Fibroblast of lung (primary cell): ENCODE data around the gene MTAP. TPM values are rescaled to one million over a fixed set of nuclear protein-coding genes. Genes with fewer than 3 reads are reported as not detected.
A peak's percentile ranks its signal among the peaks of the same experiment; 100 is the strongest.

Experiments used
- DNase-seq, 2 donors: peaks; one replicate each; pipeline versions ENCODE4 v3.0.0 to v3.0.0-alpha.2; 2010; ENCODE audit warnings: low read depth in 2 of 2
- H2AFZ ChIP-seq: 2 replicates; pipeline ENCODE4 v1.5.1; 2012; ENCODE audit warnings: low read length, control low read depth, inconsistent platforms
- H3K27ac ChIP-seq: 2 replicates; pipeline ENCODE4 v1.5.1; 2011; ENCODE audit warnings: low read length, control low read depth; ENCODE audit not compliant: insufficient read depth
- H3K27me3 ChIP-seq: 2 replicates; pipeline ENCODE4 v1.5.1; 2011; ENCODE audit warnings: mild to moderate bottlenecking, low read length; ENCODE audit not compliant: control insufficient read depth, insufficient read depth
- H3K36me3 ChIP-seq: 2 replicates; pipeline ENCODE4 v1.5.1; 2011; ENCODE audit warnings: low read length; ENCODE audit not compliant: control insufficient read depth, insufficient read depth
- H3K4me1 ChIP-seq: 2 replicates; pipeline ENCODE4 v1.5.1; 2011; ENCODE audit warnings: low read length; ENCODE audit not compliant: control insufficient read depth, insufficient read depth; ENCODE audit errors: extremely low read depth
- H3K4me2 ChIP-seq: 2 replicates; pipeline ENCODE4 v1.5.1; 2011; ENCODE audit warnings: low read length, control low read depth; ENCODE audit not compliant: insufficient read depth; ENCODE audit errors: extremely low read depth
- H3K4me3 ChIP-seq, 4 experiments: fragments of 200-600 bp in 1 of 4; sonication (generic) in 1 of 4; replicated peaks in 1 of 4; 2 replicates each; pipeline ENCODE4 v1.5.1; 2011 to 2016; ENCODE audit warnings: low read length in 4 of 4, low read depth in 3 of 4, mild to moderate bottlenecking in 3 of 4, control low read depth in 2 of 4, inconsistent platforms in 1 of 4, mixed read lengths in 1 of 4; ENCODE audit not compliant: insufficient read depth in 1 of 4; ENCODE audit errors: control extremely low read depth in 1 of 4
- H3K79me2 ChIP-seq: 2 replicates; pipeline ENCODE4 v1.5.1; 2012; ENCODE audit warnings: mild to moderate bottlenecking, low read length, inconsistent platforms; ENCODE audit not compliant: control insufficient read depth, insufficient read depth
- H3K9ac ChIP-seq: 2 replicates; pipeline ENCODE4 v1.5.1; 2011; ENCODE audit warnings: mild to moderate bottlenecking, low read length, control low read depth; ENCODE audit not compliant: insufficient read depth
- H3K9me3 ChIP-seq: 2 replicates; pipeline ENCODE4 v1.5.1; 2012; ENCODE audit warnings: low read depth, low read length; ENCODE audit not compliant: control insufficient read depth, insufficient read depth
- H4K20me1 ChIP-seq: 2 replicates; pipeline ENCODE4 v1.5.1; 2011; ENCODE audit warnings: low read length; ENCODE audit not compliant: control insufficient read depth, insufficient read depth; ENCODE audit errors: extremely low read depth
- EZH2 ChIP-seq: IDR thresholded peaks from 2 replicates; pipeline ENCODE4 v1.5.1; 2012; ENCODE audit warnings: low read length, control low read depth, mild to moderate bottlenecking; ENCODE audit errors: missing control alignments
- polyA plus RNA-seq, 2 donors: library from polyadenylated mRNA; depleted of rRNA in 1 of 2; stranded (reverse) in 1 of 2; unstranded in 1 of 2; fragments of >200 nt; gene quantifications; 2 replicates each; pipeline ENCODE4 v1.2.1, GENCODE V29; 2011 to 2012; ENCODE audit warnings: missing spikeins in 1 of 2
- total RNA-seq: library from RNA; depleted of rRNA; stranded (reverse); fragments of >200 nt; gene quantifications from 2 replicates; pipeline ENCODE4 v1.2.1, GENCODE V29; 2014
- TF ChIP-seq, protein P1 (sequence below), 2 donors: IDR thresholded peaks in 1 of 2; conservative IDR thresholded peaks in 1 of 2; 1 replicate in 1 of 2; 2 replicates in 1 of 2; pipeline ENCODE4 v1.5.1; 2011 to 2012; ENCODE audit warnings: low read length in 2 of 2, control low read depth in 1 of 2, inconsistent platforms in 1 of 2, low read depth in 1 of 2, mild to moderate bottlenecking in 1 of 2

MTAP gene
- total and polyA plus RNA-seq, 2 donors (not counting 1 experiment from before 2014, with no cell fraction given): 20.0 to 27.6 TPM

DNA sequence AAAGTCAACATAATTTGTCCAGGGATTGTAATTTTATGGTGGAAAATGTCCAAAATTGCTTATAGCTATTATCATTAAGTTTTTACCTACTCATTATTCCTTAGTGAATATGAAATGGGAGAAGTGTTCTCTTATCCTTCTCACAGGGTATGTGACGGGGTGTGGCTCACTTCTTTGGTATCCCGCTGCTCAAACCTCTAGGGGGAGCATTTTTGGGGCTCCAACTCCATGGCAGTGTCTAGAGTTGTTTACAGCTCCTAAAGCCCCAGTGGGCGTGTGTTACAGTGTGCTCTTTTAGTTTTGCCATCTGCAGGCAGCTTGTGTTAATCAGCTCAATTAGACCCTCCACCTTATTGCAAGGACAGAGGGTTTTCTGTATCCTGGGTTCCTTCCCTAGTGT lies 102.3 kb downstream of the MTAP start:
- H3K4me2 ChIP-seq: no peak overlapping the region

DNA sequence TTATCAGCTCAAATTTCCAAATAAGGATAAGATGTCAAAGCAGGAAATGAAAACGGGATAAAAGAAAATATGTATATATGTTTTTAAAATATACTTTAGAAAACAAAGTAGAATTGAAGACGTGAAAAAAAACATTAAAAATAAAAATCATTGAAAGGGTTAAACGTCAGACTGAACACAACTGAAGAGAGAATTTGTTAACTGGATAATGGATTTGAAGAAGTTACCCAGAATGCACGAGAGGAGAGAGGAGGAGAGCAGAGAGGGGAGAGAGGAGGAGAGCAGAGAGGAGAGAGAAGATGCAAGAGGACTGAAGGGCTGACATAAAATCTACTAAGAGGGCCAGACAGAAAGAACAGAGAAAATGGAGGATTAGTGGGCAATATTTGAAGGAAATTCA lies 103.8 kb downstream of the MTAP start:
- Histone ChIP-seq H3K27ac (no peak overlapping the region), H2AFZ (no peak overlapping the region), H4K20me1 (no peaks in the 10 kb centered on the region), H3K9ac (no peak overlapping the region), H3K79me2 (no peaks in the 10 kb centered on the region), H3K4me3 (no peak overlapping the region), H3K4me1 (peaks cover 3% of the 10 kb centered on the region), H3K27me3 (no peaks in the 10 kb centered on the region), H3K4me2 (no peak overlapping the region), H3K9me3 (no peaks in the 10 kb centered on the region), H3K36me3 (no peaks in the 10 kb centered on the region)
- TF ChIP-seq, protein P1, sequence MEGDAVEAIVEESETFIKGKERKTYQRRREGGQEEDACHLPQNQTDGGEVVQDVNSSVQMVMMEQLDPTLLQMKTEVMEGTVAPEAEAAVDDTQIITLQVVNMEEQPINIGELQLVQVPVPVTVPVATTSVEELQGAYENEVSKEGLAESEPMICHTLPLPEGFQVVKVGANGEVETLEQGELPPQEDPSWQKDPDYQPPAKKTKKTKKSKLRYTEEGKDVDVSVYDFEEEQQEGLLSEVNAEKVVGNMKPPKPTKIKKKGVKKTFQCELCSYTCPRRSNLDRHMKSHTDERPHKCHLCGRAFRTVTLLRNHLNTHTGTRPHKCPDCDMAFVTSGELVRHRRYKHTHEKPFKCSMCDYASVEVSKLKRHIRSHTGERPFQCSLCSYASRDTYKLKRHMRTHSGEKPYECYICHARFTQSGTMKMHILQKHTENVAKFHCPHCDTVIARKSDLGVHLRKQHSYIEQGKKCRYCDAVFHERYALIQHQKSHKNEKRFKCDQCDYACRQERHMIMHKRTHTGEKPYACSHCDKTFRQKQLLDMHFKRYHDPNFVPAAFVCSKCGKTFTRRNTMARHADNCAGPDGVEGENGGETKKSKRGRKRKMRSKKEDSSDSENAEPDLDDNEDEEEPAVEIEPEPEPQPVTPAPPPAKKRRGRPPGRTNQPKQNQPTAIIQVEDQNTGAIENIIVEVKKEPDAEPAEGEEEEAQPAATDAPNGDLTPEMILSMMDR (conservative IDR thresholded peaks at IDR 0.05 in 1 of 2, IDR thresholded peaks at IDR 0.05 in 1 of 2; ENCODE audit: low read depth in 1 of 2, low read length in 2 of 2): no peak
- TF ChIP-seq EZH2: no peak
- no peak for DNase-seq

More for the DNA sequence above, 102.3 kb downstream of the MTAP start:
- DNase-seq: peak in 1 of 2 donors; percentile 8
- Histone ChIP-seq H3K4me1 (peaks cover 3% of the 10 kb centered on the region), H2AFZ (no peak overlapping the region), H3K9me3 (no peaks in the 10 kb centered on the region), H3K9ac (no peak overlapping the region), H3K27me3 (no peaks in the 10 kb centered on the region), H3K27ac (no peak overlapping the region), H3K4me3 (no peak overlapping the region), H4K20me1 (no peaks in the 10 kb centered on the region), H3K79me2 (no peaks in the 10 kb centered on the region), H3K36me3 (no peaks in the 10 kb centered on the region)
- TF ChIP-seq EZH2: no peak
- TF ChIP-seq, protein P1 (conservative IDR thresholded peaks at IDR 0.05 in 1 of 2, IDR thresholded peaks at IDR 0.05 in 1 of 2; ENCODE audit: low read depth in 1 of 2, low read length in 2 of 2): no peak

DNA sequence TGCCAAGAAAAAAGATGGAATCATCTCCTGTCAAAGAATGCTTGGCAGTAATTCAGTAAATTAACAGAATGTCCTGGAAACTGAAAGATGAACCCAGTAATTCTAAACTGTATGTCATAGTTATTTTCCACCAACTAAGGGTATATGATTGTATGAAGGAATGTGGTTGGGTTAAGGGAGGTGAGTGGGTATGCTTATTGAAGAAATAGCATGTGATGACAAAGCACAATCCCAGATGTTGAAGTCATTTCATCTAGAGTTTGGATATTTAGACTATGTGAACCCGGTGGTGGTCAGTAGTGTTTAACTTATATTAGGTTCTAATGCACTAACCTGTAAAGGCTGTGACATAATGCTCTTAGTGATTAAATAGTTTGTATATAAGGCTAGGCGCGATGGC lies 104.4 kb downstream of the MTAP start:
- Histone ChIP-seq H4K20me1 (no peaks in the 10 kb centered on the region), H3K4me1 (peaks cover 3% of the 10 kb centered on the region), H3K79me2 (no peaks in the 10 kb centered on the region), H3K9ac (no peak overlapping the region), H3K27me3 (no peaks in the 10 kb centered on the region), H3K4me2 (no peak overlapping the region), H3K9me3 (no peaks in the 10 kb centered on the region), H2AFZ (no peak overlapping the region), H3K36me3 (no peaks in the 10 kb centered on the region), H3K27ac (no peak overlapping the region), H3K4me3 (no peak overlapping the region)
- DNase-seq: peak in 1 of 2 donors; percentile 71
- TF ChIP-seq, protein P1 (conservative IDR thresholded peaks at IDR 0.05 in 1 of 2, IDR thresholded peaks at IDR 0.05 in 1 of 2; ENCODE audit: low read depth in 1 of 2, low read length in 2 of 2): no peak
- TF ChIP-seq EZH2: no peak
